D721Med (cell line): ENCODE data around the gene LLGL1.

Source experiments
- DNase-seq: peaks from one replicate; pipeline ENCODE4 v3.0.0; 2011; ENCODE audit warnings: low spot score; ENCODE audit not compliant: insufficient read length
- FAIRE-seq: peaks from 2 replicates; lab custom pipeline; 2011; peaks lifted over from hg19 to GRCh38; lab: Jason Lieb, UNC
- TF ChIP-seq, protein P1 (sequence below): IDR thresholded peaks from 2 replicates; pipeline ENCODE4 v1.5.1; 2012; ENCODE audit warnings: mild to moderate bottlenecking, control low read depth; ENCODE audit not compliant: insufficient read depth; ENCODE audit errors: missing control alignments

LLGL1 gene

DNA sequence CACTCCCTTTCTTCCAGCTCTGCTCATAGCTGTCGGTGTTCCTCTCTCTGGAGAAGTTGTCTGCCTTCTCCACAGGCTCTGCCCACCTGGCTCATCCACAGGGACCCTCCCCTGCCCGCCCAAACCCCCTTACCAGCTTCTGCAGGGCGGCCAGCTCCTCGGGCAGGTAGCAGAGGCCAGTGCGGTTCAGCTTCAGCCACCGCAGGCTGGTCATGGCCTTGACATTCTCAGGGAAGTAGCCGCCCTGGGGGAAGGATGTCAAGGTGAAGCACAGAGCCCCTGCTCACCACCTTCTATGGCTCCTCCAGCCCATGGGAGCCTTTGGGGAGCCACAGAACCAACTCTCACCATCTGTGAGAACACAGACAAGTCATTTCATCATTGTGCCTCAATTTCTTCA lies 31.3 kb downstream of the LLGL1 start:
- DNase-seq, result no peak
- FAIRE-seq, result no peak
- TF ChIP-seq, protein P1, sequence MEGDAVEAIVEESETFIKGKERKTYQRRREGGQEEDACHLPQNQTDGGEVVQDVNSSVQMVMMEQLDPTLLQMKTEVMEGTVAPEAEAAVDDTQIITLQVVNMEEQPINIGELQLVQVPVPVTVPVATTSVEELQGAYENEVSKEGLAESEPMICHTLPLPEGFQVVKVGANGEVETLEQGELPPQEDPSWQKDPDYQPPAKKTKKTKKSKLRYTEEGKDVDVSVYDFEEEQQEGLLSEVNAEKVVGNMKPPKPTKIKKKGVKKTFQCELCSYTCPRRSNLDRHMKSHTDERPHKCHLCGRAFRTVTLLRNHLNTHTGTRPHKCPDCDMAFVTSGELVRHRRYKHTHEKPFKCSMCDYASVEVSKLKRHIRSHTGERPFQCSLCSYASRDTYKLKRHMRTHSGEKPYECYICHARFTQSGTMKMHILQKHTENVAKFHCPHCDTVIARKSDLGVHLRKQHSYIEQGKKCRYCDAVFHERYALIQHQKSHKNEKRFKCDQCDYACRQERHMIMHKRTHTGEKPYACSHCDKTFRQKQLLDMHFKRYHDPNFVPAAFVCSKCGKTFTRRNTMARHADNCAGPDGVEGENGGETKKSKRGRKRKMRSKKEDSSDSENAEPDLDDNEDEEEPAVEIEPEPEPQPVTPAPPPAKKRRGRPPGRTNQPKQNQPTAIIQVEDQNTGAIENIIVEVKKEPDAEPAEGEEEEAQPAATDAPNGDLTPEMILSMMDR, result no peak

DNA sequence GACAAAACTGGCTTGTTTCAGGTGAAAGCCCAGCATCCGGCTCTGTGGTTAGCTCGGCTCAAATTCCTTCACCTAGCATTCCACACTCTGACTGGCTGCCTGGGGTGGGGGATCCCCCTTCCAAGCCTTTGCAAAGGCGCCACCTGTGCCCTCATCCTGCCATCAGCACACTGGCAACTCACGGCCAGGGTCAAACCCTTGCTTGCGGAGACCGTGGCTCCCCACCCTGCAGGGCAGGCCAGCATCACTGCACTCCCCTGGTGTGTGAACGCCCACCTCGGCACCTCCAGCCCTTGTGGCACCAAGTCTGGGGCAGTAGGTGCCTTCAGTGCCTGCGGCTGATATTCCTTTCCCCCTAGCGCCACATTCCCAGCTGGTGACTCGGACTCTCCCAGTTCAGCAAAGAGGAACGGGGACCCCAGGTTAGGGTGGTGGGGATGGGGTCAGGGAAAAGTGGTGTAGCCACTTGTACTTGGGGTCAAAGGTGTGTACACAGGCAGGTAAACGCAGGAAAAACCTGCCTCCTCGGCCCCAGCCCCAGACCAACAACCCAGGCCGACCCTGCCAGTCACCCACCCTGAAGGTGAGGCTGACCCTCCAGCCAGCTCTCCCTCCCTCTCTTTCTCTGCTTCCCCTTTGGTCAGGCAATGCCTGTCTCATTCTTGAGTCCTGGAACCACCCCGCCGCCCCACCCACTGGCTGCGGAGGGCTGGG lies 32.0 kb downstream of the LLGL1 start:
- TF ChIP-seq, protein P1, result no peak
- DNase-seq (no peak), FAIRE-seq (no peak)

DNA sequence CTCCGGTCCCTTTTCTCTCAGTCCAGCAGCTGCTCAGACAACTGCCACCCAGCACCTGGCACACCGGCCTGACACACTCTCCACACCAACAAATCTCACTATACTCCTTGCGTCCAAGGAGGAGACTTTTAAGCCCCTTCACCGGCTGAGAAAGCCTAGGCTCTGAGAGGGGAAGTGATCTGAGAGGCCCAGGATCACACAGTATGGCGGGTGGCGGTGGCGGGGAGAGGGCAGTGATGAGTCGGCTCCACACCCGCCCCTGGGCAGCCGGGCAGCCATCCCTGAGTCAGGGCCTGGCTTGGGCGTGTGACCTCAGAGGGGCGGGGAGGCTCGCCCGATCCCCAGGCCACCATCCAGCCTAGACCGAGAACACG lies 32.5 kb downstream of the LLGL1 start:
- FAIRE-seq, result no peak

GRCh38 chr17:18258356-18259038 lies 33.1 kb downstream of the LLGL1 start, which contains the start of gene FLII:
TSS of gene FLII (minus strand) at chr17:18258738. CDS start at chr17:18258690, 48 bp downstream.
- DNase-seq, result no peak
- TF ChIP-seq, protein P1, result no peak
- no peak for FAIRE-seq

More for the DNA sequence above, 32.5 kb downstream of the LLGL1 start:
- TF ChIP-seq, protein P1, result no peak
- DNase-seq, result no peak

DNA sequence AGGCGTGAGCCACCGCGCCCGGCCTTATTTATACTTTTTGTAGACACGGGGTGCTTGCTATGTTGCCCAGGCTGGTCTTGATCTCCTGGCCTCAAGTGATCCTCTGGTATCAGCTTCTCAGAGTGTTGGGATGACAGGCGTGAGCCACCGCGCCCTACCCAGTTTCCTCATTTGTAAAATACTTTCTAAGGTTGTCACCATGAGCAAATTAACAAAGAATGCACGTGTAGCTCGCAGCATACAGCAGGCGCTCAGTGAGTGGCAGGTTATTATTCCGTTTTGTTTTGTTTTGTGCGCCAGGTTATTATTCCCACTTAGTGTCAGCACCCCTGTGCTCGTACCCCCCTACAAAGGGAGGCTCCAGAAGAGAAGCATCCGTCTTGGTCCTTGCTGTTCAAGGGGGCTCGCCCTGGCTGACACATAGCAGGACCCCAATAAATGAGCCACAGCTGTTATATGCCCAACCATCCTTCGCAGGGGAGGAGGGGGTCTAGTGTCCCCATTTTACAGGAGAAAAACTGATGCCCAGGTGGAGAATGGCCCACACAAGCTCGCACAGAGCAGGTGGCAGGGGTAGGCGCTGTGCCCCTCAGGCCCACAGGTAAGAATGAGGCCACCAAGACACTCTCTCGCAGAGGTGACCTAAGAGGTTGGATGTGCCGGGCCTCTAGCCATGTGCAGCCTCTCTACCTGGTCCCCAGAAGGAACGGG lies 34.3 kb downstream of the LLGL1 start:
- TF ChIP-seq, protein P1, result no peak
- FAIRE-seq, result no peak
- DNase-seq, result no peak

DNA sequence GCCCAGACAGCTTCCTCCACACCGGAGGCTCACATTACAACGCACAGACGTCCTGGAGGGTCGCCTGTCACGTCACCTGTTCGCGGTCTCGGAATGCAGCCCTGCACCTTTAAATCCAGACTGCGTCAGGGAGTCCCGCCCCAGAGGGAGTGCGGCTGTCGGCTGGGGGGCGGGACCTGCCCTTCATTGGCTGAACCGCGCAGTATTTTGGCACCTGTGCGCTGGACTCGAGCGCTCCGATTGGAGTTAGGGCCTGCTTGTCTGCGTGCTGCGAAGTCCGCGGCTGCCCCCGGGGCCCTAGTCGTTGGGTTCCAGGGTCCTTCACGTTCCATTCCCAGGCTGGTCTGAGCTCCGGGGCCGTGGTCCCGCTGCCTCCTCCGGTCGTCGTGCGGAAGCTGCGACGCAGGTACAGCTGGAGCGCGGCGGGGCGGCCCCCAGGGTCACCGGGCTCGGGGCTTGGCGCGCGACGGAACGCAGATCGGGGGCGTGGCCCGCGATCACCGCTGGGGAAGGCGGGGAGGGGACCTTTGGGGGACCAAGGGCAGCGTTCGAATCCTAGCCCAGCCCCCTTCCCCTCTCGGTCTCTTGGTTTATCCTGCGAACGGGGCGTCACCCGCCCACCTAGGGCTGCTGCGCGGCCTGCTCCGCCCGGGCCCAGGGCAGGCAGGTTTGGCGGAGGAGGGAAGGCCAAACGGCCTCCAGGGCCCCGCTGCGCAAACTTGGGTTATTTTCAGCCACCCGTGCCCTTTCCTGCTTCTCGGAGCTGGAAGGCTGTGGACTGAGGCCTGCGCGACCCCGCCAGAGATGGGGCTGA lies 35.1 kb downstream of the LLGL1 start, which contains the start of gene MIEF2:
Gene MIEF2, plus strand, starts transcription at position 331 of the 814 bp plus-strand sequence. CDS start 2,059 bp downstream, outside the sequence.
- FAIRE-seq, result no peak
- peak; percentile 99 for DNase-seq
- TF ChIP-seq, protein P1, result no peak
